ENCODE results near the gene ZNF774. TPM values are rescaled to one million over a fixed set of nuclear protein-coding genes. Genes with fewer than 3 reads are reported as not detected.

The ZNF774 gene
- total RNA-seq, 4 donors from 2014 or later, result 0.66 to 2.9 (median 1.2) TPM

DNA sequence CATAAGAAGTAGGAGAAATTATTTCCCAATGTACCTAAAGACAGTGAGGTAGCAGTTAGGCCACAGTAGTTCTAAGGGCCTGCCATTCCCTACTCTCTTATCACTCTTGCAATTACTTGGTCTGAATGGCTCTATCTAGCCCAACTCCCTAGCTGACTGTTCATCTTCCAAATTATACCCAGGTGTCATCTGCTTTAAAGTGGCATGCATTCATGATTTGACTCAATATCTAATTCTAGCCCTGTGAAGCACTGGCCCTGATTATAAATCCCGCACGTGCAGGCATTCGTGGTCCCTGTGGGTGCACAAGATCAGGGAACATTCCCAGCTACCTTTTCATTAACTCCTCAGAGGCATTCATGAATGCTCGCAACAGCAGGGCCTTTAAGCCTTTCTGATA is 43.1 kb upstream of the ZNF774 start:
- no peaks in the 10 kb centered on the region for H3K36me3 ChIP-seq
- H3K4me3 ChIP-seq, result no peak overlapping the region
- 82 to 97% methylated on average over 4 of the region's 4 CpGs for WGBS, 2 donors
- peaks cover 0 to 15% (median 6%) of the 10 kb centered on the region in 4 donors for H3K4me1 ChIP-seq
- no peak for DNase-seq (ENCODE audit: low spot score in 2 of 2)
- TF ChIP-seq POLR2A (IDR thresholded peaks at IDR 0.05), result no peak
- TF ChIP-seq EP300 (IDR thresholded peaks at IDR 0.05), result no peak
- TF ChIP-seq, protein P1, sequence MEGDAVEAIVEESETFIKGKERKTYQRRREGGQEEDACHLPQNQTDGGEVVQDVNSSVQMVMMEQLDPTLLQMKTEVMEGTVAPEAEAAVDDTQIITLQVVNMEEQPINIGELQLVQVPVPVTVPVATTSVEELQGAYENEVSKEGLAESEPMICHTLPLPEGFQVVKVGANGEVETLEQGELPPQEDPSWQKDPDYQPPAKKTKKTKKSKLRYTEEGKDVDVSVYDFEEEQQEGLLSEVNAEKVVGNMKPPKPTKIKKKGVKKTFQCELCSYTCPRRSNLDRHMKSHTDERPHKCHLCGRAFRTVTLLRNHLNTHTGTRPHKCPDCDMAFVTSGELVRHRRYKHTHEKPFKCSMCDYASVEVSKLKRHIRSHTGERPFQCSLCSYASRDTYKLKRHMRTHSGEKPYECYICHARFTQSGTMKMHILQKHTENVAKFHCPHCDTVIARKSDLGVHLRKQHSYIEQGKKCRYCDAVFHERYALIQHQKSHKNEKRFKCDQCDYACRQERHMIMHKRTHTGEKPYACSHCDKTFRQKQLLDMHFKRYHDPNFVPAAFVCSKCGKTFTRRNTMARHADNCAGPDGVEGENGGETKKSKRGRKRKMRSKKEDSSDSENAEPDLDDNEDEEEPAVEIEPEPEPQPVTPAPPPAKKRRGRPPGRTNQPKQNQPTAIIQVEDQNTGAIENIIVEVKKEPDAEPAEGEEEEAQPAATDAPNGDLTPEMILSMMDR (IDR thresholded peaks at IDR 0.05), result no peak
- H3K27ac ChIP-seq, result no peak overlapping the region
- H3K27me3 ChIP-seq, result no peaks in the 10 kb centered on the region
- no peaks in the 10 kb centered on the region for H3K9me3 ChIP-seq

DNA sequence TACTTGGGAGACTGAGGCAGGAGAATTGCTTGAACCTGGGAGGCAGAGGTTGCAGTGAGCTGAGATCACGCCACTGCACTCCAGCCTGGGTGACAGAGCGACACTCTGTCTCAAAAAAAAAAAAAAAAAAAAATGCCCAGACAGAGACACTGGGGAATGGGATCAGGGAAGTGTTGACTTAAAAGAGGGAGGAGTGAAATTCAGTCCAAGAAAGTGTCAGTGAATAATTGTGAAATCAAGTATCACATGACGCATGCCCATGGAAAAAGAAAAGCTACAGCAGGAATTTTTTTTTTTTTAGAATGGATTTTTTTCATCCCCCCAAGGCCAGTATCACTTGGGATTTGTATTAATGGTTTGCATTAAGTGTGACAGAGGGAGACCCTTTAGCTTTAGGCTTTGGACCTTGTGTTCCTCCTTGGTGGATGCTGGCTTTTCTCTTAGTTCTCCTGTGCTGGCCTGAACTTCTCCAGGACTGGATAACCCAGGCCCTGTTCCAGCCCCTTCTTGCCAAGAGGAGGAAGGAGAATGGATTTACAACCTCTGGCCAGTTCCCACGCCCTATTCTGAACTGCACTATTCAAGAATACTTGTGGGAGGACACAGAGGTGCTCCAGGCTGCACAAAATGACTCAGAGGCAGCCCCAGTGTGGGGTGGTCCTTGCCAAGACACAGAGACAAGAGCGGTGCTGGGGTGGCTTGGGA is 36.7 kb upstream of the ZNF774 start:
- Histone ChIP-seq H3K27ac (peak overlapping the region in 2 of 4 donors; percentile 65 to 74), H3K4me1 (peaks cover 0 to 22% (median 5%) of the 10 kb centered on the region in 4 donors), H3K36me3 (no peaks in the 10 kb centered on the region), H3K4me3 (no peak overlapping the region), H3K27me3 (no peaks in the 10 kb centered on the region), H3K9me3 (no peaks in the 10 kb centered on the region)
- 24 to 26% methylated on average over 5 of the region's 5 CpGs for WGBS, 2 donors
- TF ChIP-seq POLR2A (IDR thresholded peaks at IDR 0.05), result no peak
- TF ChIP-seq, protein P1 (IDR thresholded peaks at IDR 0.05), result no peak
- peak; percentile 43 to 56 for TF ChIP-seq EP300 (IDR thresholded peaks at IDR 0.05)
- DNase-seq (ENCODE audit: low spot score in 2 of 2), result peak; percentile 27 to 76

DNA sequence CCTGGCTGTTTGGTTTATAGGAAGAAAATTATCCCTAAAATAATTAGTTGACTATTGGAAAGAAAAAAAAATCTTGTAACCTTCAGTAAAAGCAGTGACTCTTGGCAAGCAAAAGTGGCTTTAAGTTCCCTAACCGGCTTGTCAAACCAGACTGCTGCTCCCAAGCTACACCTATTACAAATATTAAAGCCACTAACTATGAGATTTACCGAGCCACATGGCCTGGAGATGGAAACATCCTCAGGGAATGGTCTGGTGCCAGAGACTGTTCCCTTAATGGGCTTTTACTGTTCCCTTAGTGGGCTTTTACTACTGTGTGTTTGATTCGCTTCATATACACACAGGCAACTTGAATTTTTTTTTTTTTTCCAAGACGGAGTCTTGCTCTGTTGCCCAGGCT is 35.9 kb upstream of the ZNF774 start:
- no peaks in the 10 kb centered on the region for H3K36me3 ChIP-seq
- H3K27ac ChIP-seq, result peak overlapping the region in 2 of 4 donors; percentile 65 to 74
- H3K4me1 ChIP-seq, result peaks cover 0 to 24% (median 6%) of the 10 kb centered on the region in 4 donors
- H3K9me3 ChIP-seq, result no peaks in the 10 kb centered on the region
- 61 to 67% methylated on average over 4 of the region's 4 CpGs for WGBS, 2 donors
- no peak for DNase-seq (ENCODE audit: low spot score in 2 of 2)
- TF ChIP-seq POLR2A (IDR thresholded peaks at IDR 0.05) (no peak), EP300 (IDR thresholded peaks at IDR 0.05) (no peak)
- TF ChIP-seq, protein P1 (IDR thresholded peaks at IDR 0.05), result no peak
- no peak overlapping the region for H3K4me3 ChIP-seq
- H3K27me3 ChIP-seq, result no peaks in the 10 kb centered on the region

DNA sequence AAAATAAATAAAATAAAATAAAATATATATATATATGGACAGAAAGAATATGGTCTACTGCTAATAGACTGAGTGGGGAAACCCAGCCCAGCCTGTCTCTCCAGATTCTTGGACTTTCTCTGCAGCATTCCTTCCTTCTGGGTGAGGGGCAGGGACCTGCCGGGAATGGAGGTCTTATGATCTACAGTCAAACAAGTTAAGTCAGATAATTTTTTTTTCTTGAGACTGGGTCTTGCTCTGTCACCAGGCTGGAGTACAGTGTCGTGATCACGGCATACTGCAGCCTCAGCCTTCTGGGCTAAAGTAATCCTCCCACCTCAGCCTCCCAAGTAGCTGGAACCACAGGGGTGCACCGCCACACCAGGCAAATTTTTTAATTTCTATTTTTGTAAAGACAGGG is 33.5 kb upstream of the ZNF774 start:
- DNase-seq (ENCODE audit: low spot score in 2 of 2), result no peak
- WGBS, 2 donors, result 72 to 96% methylated on average over 4 of the region's 4 CpGs

More for the DNA sequence above, 33.5 kb upstream of the ZNF774 start:
- H3K9me3 ChIP-seq, result no peaks in the 10 kb centered on the region
- H3K4me1 ChIP-seq, result peaks cover 0 to 24% (median 6%) of the 10 kb centered on the region in 4 donors
- H3K4me3 ChIP-seq, result no peak overlapping the region
- H3K27me3 ChIP-seq, result no peaks in the 10 kb centered on the region
- no peaks in the 10 kb centered on the region for H3K36me3 ChIP-seq
- TF ChIP-seq, protein P1 (IDR thresholded peaks at IDR 0.05), result no peak
- TF ChIP-seq EP300 (IDR thresholded peaks at IDR 0.05) (no peak), POLR2A (IDR thresholded peaks at IDR 0.05) (no peak)
- no peak overlapping the region for H3K27ac ChIP-seq
